HG03558 (cell line): ENCODE measurements around the gene GTPBP3.

Experiments used
- ATAC-seq: cut with Tn5 transposase; IDR thresholded peaks from one replicate; pipeline ENCODE4 v1.9.1; 2021; ENCODE audit warnings: moderate number of reproducible peaks; ENCODE audit not compliant: unreplicated experiment; ENCODE audit errors: extremely low read depth

The GTPBP3 gene

DNA sequence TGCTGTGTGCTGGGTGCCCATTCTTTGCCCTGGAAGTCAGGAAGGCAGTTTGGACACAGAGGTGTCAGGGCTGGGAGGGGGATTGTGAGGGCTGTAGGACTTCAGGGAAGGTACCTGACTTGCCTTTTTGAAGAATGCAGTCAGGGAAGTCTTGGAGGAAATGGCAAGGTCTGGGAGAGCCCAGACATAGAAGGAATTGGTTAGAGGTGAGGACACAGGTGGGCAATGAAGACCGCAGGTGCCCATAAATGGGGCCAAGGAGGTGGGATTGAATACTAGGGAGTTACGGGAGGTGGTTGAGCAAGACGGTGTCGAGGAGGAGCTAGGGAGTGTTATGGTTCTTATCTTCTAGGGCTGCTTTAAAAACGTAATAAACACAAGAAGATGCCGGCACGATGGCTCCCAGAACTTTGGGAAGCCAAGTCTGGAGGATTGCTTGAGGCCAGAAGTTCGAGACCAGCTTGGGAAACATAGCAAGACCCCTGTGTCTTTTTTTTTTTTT, 29.4 kb upstream of the GTPBP3 start:
- ATAC-seq: no peak

- peak; percentile 32 for ATAC-seq
Measured at GRCh38 chr19:17309198-17309964, 28.0 kb upstream of the GTPBP3 start, which contains the start of gene DDA1. Gene DDA1 (plus strand): TSS chr19:17309563. CDS start chr19:17309655, 92 bp downstream.

DNA sequence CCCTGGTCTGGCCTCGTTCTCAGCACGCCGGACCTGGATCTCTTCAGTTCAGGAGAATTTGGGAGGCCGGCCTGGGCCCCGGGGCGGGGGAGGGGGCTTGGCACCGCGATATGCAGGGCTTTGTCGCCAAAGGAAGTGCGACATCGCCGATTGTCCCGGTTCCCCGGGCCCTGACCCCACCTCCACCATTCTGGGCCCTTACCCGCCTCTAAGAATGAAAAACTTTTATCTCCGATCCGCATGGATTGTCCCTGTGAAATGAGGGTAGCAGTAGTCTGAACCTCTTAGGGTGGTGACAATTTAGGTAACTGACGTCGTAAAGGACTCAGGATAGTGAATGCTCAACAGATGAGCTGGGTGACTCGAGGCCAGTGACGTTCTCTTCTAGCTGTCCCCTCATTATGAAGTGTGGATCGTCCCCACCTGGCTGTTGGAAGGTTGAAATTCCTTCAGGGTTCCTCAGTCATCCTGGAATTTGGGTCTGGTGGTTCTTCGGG, 27.3 kb upstream of the GTPBP3 start:
- ATAC-seq: no peak

- no peak for ATAC-seq
Measured at GRCh38 chr19:17311455-17312188, 25.7 kb upstream of the GTPBP3 start.

DNA sequence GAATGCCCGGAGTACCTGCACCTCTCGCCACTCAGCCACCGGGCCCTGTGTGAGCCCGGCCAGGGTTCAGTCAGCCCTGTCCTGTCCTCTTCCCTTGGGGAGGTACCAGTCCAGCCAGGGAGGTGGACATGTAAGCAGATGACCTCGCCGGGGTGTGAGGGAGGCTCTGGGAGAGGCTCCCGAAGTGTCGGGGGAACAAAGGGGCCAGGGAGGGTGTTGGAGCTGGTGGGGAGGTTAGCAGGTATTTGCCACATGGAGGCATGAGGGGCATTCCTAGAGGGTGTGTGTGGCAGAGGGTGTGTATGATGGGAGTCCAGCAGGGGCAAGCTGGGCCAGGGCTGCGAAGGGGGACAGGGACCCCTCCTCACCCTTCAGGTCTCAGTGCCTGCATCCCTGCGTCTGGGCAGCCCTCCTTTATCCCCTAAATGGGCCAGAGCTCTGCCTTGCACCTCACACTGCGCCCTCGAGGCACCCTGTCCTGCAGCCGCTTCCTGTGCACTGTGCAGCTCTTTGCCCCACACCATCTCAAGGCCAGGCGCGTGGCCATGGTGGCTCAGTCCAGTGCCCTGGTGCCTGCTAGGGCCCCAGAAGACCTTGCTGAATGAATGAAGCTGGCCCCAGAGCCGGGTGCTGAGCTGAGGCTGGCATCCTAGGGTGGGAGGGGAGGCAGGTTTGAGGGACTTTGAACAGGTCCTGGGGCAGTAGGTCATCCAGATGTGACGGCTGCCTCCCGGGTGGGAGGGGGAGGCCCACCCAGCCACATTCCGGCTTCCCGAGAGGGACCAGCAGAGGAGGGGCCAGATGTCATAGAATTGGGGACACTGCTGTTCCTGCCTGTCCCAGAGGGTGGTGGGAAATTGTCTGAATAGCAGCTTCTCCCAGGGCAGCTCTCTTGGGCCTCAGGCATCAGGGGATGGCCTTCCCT, 24.9 kb upstream of the GTPBP3 start:
- no peak for ATAC-seq

GRCh38 chr19:17314007-17314593, 23.3 kb upstream of the GTPBP3 start:
- ATAC-seq: no peak

DNA sequence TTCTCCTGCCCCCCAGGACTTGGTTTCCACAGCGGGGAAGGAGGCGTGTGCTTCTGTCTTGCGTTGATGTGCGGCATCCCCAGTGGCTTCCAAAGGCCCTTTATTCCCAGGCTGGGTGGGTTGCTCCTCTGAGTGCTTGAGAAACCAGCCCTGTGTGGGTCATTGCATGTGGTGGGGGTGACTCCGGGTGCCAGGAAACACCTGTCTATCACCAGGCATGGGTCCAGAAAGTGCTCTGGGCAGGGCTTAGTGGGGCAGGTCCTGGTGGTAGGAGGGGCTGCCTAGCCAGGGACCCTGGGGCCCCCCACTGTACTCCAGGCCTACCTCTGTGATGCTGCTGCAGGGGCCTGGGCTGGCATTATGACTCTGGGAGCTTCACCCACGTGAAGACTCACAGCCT, 18.4 kb upstream of the GTPBP3 start:
- no peak for ATAC-seq

GRCh38 chr19:17319473-17320238, 17.7 kb upstream of the GTPBP3 start:
- no peak for ATAC-seq

DNA sequence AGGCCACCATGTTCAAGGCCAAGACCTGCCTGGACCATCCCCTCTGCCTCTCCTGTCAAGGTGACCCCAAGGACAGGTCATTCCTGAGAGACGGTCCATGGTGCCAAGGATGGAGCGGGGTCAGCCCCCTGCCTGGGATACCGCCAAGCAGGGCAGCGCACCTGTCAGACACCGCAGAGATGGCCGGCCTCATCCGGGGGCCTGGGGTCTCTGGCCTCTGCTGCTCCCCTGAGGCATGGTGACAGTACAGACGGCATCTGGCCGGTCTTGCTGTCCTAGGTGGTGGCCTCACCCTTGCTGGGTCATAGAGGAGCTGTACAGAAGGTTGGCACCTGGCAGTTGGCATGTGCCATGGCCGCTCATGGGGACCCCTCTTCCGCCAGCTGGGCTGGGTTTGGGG, 16.9 kb upstream of the GTPBP3 start:
- no peak for ATAC-seq

- ATAC-seq: no peak
Measured at GRCh38 chr19:17321655-17322489, 15.5 kb upstream of the GTPBP3 start.

DNA sequence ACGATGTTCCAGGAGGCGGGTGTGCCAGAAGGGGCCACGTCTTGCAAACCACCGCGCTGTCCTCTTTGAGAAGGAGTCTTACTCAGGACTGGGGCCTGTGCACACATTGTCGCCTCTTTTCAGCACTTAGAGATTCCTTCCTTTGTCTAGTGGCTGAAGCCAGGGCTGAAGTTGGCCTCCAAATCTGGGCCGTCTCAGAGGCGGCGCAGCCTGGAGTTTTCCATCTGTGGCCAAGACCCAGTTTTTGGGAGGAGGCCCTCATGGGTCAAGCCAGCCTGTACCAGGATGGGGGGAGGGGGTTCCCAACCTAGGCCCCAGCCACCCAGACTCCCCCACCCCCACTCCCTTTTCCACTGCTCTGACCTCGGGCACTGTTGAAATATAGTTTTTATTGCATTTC, 14.5 kb upstream of the GTPBP3 start:
- no peak for ATAC-seq

- no peak for ATAC-seq
Measured at GRCh38 chr19:17323300-17323963, 13.9 kb upstream of the GTPBP3 start.

- ATAC-seq: no peak
Measured at GRCh38 chr19:17323964-17324332, 13.4 kb upstream of the GTPBP3 start.

GRCh38 chr19:17324357-17325114, 12.8 kb upstream of the GTPBP3 start:
- ATAC-seq: no peak

DNA sequence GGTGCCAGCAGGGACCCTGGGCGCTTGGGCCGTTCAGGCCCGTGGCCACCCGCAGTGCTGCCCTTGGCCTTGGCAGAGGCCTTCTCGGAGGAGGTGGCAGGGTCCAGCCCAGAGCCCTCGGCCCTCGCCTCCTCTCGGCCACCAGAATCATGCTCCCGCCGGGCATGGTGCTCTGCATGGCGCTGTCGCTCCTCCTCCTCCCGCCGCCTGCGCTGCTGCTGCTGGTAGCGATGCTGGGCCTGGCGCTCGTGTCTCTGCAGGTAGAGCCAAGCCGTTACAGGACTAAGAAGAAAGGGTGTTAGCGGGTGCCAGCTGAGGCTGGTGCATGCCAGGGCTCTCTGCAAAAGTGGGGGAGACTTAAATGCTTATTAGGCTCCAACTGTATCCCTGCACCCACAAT, 12.2 kb upstream of the GTPBP3 start:
- ATAC-seq: no peak

DNA sequence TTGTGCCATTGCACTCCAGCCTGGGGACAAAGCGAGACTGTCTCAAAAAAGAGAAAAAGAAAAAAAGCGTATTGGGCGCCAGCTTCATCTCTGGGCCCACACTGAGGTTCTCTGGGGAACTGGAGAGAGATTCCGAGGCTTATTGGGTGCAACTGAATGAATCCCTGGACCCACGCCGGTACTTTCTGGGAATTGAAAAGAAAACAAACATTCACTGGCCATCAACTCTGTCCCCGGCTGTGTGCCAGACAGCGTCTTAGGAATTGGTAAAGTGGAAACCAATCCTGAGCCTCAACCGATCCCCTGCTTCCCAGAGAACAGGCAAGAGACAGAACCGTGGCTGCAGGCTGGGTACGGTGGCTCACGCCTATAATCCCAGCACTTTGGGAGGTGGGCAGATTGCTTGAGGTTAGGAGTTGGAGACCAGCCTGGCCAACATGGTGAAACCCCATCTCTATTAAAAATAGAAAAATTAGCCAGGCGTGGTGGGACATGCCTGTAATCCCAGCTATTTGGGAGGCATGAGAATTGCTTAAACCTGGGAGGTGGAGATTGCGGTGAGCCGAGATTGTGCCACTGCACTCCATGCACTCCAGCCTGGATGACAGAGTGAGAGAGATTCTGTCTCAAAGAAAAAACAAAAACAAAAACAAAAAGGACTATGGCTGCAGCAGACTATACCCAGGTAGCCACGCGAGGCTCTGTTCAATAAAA, 11.3 kb upstream of the GTPBP3 start:
- no peak for ATAC-seq

DNA sequence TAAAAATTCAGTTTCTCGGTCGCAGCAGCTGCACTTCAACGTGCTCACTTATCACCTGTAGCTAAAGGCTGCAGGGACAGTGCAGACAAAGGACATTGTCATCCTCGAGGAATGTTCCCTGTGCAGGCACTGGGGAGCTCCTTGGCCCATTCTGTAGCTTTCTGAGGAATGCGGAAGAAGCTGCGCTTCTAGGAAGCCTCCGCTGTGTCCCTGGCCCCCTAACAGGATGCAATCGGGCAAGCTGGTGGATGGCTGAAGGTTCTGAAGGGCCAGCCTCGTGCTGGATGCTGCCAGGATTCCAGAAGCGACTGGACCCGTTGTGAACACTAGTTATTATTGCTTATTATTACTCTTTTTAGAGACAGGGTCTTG, 10.8 kb upstream of the GTPBP3 start:
- no peak for ATAC-seq
